HFF-Myc (cell line): ENCODE data around the gene VDR.

ENCODE experiments used
- DNase-seq: peaks from one replicate; pipeline ENCODE4 v3.0.0-alpha.2; 2011; ENCODE audit warnings: low read depth; ENCODE audit errors: extremely low read depth
- H3K4me3 ChIP-seq: replicated peaks from 2 replicates; pipeline ENCODE4 v1.5.1; 2011; ENCODE audit warnings: low read depth, mild to moderate bottlenecking, control low read depth, low read length
- TF ChIP-seq, protein P1 (sequence below): IDR thresholded peaks from 2 replicates; pipeline ENCODE4 v1.5.1; 2012; ENCODE audit warnings: mild to moderate bottlenecking, low read depth, low read length, control low read depth; ENCODE audit errors: missing control alignments

Gene VDR

DNA sequence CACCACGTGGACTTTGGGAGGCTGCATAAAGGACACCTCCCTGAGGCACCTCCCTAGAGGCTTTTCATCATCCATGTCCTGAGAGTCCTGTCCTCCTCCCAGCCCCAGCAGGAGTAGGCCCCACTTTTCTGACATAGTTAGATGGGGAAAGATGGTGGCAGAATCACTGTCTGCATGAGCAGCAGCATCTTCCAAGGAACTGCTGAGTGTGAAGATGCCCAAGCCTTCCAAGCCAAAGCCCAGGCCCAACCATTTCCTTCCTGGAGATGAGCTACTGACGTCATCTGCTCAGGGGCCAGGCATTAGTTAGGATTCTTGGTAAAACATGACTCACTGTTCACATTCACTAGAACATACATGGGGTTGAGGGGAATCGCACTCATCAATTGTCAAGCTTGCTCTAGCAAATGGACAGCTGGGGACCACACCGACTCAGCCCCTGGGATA, 37.3 kb downstream of the VDR start:
- no peak overlapping the region for H3K4me3 ChIP-seq
- peak; percentile 54 for DNase-seq
- TF ChIP-seq, protein P1, sequence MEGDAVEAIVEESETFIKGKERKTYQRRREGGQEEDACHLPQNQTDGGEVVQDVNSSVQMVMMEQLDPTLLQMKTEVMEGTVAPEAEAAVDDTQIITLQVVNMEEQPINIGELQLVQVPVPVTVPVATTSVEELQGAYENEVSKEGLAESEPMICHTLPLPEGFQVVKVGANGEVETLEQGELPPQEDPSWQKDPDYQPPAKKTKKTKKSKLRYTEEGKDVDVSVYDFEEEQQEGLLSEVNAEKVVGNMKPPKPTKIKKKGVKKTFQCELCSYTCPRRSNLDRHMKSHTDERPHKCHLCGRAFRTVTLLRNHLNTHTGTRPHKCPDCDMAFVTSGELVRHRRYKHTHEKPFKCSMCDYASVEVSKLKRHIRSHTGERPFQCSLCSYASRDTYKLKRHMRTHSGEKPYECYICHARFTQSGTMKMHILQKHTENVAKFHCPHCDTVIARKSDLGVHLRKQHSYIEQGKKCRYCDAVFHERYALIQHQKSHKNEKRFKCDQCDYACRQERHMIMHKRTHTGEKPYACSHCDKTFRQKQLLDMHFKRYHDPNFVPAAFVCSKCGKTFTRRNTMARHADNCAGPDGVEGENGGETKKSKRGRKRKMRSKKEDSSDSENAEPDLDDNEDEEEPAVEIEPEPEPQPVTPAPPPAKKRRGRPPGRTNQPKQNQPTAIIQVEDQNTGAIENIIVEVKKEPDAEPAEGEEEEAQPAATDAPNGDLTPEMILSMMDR: no peak

DNA sequence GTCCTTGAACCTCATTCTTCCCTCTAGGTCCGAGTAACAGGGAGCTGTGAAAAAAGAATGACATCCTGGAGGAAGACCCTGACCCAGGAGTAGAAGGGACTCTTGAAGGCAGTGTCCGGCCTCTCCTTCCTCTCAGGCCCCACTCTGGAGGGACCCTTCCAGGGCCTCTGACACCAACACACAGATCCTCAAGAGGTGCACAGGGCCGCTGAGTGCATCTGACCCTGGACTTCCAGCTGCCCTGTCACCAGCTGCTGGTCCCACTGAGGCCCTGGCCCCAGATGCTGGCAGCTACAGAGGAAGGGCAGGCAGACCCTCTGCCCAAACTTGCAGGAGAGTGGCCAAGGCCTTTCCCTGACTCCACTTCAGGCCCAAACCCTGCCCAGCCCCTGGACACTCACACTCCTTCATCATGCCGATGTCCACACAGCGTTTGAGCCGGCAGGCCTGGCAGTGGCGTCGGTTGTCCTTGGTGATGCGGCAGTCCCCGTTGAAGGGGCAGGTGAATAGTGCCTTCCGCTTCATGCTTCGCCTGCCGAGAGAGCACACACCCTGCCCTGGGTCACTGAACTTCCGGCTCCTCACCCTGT, 40.1 kb downstream of the VDR start:
- TF ChIP-seq, protein P1: no peak
- no peak for DNase-seq
- H3K4me3 ChIP-seq: no peak overlapping the region

DNA sequence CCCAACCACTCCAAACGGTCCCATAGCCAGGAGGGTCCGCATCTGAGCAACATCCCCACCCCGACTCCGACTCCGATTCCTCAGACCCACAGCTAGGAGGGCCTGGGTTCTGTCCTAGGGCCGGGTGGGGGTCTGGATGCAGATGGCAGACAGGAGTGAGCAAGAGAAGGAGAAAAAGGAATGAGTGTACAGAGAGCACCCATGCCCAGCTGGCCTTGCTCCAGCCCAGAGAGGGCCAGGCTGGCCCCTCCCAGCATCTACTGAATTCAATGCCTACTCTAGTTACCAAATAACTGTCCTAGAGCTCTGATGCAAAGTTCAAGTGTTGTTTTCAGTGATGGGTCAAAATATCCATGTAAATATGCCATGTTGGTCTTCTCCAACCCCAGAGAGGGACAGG, 40.8 kb downstream of the VDR start:
- no peak overlapping the region for H3K4me3 ChIP-seq
- no peak for DNase-seq
- TF ChIP-seq, protein P1: no peak

DNA sequence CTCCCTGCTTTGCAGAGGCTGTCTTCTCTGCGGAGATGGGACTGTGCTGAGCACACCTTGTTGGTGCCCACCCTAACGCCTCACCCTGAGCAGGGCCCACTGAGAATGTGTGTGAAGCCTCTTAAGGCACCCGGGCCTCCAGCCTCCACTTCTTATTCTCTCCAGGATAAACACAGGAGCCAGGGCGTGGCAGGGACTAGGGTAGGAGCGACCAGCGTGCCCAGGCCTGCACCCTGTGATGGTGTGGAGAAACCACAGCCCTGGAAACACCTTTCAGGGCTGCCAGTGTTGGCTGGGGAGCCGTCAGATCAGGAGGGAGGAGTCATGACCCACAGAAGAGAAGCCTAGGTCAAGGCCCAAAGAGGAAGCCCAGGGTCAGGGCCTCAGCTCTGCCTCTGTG, 41.3 kb downstream of the VDR start:
- TF ChIP-seq, protein P1: no peak
- no peak for DNase-seq
- H3K4me3 ChIP-seq: no peak overlapping the region

DNA sequence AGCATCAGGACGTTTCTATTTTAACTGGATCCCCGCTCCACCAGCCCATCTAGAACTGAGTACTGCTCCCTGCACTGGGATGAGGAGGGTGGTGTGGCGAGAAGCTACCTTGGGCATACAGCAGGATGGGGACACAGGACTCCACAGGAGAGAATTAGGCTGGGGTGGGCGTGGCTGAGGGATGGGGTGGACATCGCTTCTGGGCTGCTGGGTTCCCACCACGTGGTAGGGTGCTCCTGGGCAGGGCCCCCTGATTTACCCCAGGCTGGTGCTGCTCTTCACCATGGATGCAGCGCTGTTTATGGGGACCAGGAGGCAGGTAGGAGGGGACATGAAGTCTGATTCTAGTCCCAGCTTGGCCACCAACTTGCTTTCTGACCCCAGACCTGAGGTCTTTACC, 41.9 kb downstream of the VDR start:
- TF ChIP-seq, protein P1: no peak
- DNase-seq: no peak
- no peak overlapping the region for H3K4me3 ChIP-seq

DNA sequence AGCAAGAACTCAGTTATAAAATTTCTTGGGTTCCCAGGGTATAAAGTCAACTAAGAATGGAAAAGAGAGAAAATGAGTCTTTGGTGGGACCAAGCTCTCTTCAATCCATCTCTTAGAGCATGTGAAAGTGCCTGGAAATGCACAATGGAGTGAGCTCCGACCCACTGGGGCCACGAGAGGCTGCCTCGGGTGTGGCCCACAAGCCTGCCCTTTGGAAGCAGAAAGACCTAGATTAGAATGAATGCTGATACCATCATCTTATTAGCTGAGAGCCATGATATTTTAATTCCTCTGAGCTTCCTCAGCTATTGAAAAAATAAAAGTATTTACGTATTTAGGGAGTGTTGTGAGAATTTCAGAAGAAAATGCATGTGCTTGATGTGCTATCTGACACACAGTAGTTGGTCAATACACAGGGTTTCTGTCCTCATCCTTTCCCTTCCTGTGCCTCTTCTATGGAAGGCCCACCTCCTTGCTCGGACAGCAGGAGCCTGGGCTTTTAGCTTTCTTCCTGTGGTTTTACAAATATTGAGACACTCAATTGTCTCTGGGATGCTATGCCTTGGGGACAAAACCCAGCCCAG, 42.5 kb downstream of the VDR start:
- TF ChIP-seq, protein P1: no peak
- DNase-seq: no peak
- no peak overlapping the region for H3K4me3 ChIP-seq

DNA sequence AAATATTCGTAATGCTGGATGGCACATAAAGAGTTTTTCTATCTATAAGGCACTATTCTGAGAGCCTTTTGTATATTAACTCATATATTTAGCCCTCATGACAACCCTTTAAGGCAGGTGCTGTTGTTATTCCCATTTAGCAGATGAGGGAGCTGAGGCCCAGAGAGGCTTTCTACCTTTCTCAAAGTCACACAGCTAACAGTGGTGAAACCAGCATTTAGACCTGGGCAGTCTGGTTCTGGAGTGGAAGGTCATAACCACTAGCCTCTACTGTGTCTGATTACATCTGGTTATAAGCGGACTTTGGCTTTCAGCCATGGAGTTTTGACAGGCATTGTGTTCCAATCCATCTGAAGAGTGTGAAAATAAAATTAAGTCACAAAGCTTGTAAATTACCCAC, 43.9 kb downstream of the VDR start:
- TF ChIP-seq, protein P1: no peak
- no peak overlapping the region for H3K4me3 ChIP-seq
- DNase-seq: no peak
